HG02623 (cell line): Measurements from ENCODE around the gene SCYGR4.
"Not testable (repeated sequence)": the region's sequence is repeated elsewhere in the genome, so short reads cannot be mapped to it uniquely, and the experiment has no call there.

Source experiments
- ATAC-seq: cut with Tn5 transposase; IDR thresholded peaks from one replicate; pipeline ENCODE4 v1.9.1; 2021; ENCODE audit warnings: moderate library complexity; ENCODE audit not compliant: unreplicated experiment

SCYGR4 gene, protein sequence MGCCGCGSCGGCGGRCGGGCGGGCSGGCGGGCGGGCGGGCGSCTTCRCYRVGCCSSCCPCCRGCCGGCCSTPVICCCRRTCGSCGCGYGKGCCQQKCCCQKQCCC

DNA sequence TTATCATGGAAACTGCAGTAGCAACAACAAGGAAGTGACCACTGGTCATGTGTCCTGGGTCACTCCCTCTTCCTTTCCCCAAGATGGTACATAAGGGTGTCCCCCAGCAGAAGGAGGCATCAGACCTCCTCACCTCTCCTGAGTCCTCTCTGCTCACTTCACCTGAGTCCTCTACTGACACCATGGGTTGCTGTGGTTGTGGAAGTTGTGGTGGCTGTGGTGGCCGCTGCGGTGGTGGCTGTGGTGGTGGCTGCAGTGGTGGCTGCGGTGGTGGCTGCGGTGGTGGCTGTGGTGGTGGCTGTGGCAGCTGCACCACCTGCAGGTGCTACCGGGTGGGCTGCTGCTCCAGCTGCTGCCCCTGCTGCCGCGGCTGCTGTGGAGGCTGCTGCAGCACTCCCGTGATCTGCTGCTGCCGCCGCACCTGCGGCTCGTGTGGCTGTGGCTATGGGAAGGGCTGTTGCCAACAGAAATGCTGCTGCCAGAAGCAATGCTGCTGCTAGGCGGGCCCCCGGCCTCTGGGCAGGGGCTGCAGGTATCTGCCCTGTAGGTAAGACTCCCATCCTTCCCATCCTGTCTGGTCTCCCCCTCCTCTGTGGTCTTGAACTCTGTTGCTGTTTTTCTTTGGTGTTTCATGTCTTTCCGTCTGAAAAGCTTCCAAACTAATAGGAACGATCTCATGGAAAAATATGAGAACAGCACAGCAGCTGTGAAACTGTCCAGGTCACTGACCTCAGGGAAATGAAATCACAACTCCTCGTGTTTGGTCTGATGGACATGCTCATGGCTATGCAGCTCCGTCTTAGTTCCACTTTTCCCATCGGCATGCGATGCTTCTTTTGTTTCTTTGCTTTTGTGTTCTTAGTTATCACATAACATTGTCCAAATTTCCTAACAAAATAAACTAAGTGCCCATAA lies at the start of gene SCYGR4:
SCYGR4 (plus strand) TSS at position 183 of the 915 bp plus-strand sequence; CDS start at position 183, 0 bp downstream.
- ATAC-seq = no peak

DNA sequence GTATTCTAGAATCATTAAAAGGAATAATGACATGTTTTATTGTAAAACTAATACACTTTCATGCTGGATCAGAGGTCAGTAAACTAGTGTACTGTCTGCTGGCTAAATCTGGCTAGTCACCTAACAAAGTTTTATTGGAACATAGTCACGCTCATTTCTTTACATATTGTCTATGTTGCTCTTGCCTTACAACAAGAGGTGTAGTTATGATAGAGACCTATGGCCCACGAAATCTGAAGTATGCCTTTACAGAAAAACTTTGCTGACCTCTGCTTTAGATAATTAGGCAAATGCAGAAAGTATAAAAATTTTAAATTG lies 48.5 kb upstream of the SCYGR4 start:
- ATAC-seq = no peak

DNA sequence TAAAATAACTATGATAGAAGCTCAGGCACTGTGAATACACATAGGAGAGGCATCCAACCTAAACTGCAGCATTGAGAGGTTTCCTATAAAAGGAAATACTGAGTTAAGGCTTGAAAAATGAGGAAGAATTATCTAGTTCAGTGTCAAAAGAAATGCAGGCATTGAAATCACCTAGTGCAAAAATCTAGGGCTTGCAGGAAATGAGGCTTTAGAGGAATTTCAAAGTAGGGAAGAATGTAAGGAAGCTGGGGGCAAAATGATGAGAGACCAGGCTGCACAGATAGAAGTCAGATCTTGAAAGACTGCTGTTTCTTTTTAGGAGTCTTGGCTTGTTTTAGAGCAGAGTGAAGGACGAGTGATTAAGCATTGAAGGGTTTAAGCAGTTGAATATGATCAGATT lies 46.7 kb upstream of the SCYGR4 start:
- no peak for ATAC-seq

DNA sequence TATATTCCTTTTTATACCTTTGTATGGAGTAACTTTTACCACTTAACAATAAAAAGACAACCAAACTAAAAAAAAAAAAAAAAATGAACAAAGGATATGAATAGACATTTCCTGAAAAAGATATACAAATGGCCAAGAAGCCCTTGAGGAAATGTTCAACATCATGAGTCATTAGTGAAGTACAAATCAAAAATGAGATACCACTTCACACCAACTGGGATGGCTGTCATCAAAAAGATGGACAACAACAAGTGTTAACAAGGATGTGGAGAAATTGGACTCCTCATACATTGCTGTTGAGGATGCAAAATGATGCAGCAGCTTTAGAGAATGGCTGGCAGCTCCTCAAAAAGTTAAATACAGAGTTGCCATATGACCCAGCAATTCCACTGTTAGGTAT lies 41.2 kb upstream of the SCYGR4 start:
- no peak for ATAC-seq

DNA sequence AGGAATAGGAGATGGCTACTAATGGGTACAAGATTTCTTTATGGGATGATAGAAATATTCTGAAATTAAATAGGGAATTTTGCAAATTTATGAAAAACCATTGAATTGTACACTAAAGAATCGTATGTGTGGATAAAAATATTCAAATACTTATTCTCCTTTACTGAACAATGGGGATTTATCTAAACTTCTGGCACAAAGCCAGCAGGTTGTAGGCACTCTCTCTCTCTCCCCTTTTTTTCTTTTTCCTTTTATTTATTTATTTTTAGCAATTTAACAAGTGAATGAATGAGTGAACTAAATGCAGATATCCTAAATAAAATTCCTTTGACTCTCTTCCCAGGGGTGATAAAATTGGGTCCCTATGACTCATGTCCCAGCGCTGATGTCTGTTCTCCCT lies 40.5 kb upstream of the SCYGR4 start:
- ATAC-seq = no peak

DNA sequence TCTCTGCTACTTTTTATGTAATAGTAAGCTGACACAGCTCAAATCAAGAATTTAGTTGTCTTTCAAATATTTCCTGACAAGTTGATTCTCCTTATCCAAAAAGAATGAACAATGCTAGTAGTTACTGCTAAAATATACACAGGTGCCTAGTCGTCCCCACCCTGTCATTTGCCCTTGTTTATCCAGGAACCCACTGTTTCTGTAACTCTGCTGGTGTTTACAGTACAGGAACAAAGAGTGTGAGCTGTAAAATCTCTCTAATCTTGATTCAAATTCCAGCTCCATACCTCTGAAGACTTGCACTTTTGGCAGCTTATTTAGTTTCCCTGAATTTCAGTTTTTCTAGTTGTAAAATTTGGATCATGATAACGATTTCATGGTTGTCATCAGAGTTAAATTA lies 39.7 kb upstream of the SCYGR4 start:
- no peak for ATAC-seq

DNA sequence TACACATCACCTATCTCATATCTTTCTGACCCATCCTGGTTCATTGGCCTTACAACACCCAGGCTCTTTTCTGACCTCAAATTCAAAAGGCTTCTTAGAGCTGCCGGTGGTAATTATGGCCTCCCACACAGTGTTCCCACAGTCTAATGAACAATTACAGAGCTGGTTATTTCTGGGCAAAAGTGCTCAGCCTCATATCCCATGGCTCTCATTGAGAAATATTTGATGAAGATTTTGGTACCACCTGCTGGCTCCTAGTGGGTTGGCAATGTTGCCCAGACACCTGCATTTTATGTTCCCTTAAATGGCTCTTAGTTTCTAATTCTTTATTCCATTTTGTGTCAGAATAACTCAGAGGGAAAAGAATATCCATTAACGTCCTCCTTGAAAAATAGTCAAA lies 38.7 kb upstream of the SCYGR4 start:
- ATAC-seq = no peak

DNA sequence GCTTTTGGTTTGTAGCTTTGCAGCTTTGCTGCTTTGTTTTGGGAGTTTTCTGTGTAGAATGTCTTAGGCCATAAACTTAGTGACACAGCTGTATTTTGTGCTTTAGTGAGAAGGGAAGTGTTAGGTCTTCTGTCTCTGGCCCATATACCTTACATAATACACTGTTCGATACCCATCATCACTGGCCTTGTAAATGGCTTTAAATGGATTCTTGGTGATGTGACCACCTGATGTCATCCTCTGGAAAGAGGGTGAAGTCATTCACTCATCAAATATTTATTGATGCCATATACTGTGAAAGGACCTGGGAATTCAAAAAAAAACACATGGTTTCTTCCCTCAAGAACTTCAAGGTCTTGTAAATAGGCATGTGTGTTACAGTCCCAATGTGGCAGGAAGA lies 37.5 kb upstream of the SCYGR4 start:
- ATAC-seq = no peak

DNA sequence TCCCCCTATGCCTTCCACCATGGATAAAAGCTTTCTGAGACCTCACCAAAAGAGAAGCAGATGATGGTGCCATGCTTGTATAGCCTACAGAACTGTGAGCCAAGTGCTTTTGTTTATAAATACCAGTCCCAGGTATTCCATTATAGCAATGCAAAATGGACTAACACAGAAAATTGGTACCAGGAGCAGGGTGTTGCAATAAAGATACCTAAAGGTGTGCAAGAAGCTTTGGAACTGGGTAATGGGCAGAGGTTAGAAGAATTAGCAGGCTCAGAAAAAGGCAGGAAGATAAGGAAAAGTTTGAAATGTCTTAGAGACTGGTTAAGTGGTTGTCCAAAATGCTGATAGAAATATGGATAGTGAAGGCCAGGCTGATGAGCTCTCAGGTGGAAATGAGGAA lies 34.9 kb upstream of the SCYGR4 start:
- ATAC-seq = no peak

DNA sequence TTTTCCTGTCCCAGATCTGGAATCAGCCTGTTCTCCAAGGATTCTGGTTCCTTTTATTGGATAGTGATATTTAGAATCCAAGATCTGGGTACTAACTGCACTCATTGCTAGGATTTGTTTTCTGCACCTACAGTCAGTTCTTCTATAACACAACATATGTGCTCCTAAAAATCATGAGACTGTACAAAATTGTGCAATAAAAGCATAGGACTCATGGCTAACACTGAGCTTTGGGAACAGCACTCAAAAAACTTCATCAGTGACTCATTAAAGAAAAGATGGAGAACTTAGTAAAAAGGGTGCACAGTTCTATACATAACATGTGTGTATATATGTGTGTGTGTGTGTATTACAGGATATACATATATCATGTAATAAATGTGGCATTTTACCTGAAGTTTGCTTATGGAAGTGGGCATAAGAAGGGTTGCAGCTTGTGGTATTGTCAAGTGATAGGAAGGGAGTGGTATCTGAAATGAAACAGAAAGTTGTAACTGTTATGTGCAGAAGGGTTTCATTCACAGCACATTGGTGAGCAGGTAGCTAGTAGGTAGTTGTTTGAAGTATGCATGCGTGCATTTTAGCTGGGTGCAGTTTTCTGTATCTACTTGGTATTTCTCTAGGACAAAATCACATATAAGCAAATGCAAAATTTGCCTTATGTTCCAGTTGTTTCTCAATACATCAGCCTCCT lies 24.5 kb upstream of the SCYGR4 start:
- peak; percentile 75 for ATAC-seq

DNA sequence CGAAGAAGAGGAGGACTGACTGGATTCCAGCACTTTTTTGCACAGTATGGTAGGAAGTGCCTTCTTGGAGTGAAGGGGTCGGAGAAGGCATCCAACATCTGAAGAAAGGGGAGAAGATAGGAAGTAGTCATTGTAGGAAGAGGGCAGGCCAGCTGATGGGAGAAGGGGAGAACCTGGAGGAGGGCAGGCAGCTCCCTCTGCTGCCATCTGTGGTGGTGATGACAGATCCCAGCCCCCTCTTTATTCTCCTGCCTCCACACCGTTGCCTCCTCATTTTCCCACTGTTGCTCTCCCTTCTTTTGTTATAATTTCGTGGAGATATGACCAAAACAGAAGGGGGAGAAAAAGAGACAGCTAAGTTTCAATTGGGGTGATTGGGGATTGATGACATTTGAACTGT lies 21.5 kb upstream of the SCYGR4 start:
- no peak for ATAC-seq

DNA sequence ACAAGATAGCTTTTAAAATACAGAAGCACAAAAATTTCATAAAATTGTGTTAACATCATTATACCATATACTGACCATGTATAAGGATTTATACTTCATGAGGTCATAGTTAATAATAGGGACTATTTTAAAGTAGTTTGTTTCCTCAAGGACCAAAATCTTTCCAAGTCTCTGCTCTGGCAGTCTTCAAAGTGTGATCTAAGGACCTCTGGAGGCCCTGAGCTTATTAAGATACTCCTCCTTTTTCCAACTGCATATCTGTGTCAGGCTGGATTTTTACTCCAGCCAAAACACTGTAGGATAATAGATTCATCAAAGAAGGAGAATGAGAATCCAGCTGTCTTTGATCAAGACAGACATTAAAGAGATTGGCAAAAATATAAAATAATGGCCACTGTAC lies 20.3 kb upstream of the SCYGR4 start:
- no peak for ATAC-seq

DNA sequence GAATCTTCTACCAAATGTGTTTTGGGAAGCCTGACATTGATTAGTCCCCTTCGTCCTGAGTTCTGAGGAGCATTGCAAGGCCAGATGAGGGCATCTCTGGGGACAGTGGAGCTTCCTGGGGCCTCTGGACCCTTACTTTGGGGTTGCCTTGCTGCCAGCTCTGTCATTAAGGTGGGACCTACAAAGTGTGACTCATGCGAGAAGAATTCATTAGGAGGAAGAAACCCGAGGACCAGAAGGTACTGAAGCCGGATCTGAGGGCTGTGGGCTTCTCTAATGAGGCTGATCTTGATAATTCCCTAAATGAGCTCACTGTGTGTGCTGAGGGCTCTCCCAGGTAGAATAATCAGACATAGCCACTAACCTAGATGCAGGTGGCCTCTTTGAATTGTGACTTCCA lies 19.3 kb upstream of the SCYGR4 start:
- ATAC-seq = no peak

DNA sequence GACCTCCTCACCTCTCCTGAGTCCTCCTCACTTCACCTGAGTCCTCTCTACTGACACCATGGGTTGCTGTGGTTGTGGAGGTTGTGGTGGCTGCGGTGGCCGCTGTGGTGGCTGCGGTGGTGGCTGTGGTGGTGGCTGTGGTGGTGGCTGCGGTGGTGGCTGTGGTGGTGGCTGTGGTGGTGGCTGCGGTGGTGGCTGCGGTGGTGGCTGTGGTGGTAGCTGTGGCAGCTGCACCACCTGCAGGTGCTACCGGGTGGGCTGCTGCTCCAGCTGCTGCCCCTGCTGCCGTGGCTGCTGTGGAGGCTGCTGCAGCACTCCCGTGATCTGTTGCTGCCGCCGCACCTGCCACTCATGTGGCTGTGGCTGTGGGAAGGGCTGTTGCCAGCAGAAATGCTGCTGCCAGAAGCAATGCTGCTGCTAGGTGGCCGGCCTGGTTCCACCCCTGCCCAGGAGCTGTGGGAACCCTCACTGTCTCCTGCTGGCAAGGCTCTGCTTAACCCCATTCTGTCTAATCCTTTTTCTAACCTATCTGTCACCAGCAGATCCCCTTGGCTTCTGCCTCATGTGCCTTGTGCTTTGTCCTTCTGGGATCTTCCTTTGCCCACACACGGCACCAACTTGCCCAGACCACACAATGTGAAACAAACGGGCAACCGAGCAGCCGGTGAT lies 18.3 kb upstream of the SCYGR4 start, which contains the start of gene SCYGR2:
SCYGR2 (plus strand) TSS at position 59 of the 669 bp plus-strand sequence; CDS start at position 59, 0 bp downstream.
- not testable (repeated sequence) for ATAC-seq

DNA sequence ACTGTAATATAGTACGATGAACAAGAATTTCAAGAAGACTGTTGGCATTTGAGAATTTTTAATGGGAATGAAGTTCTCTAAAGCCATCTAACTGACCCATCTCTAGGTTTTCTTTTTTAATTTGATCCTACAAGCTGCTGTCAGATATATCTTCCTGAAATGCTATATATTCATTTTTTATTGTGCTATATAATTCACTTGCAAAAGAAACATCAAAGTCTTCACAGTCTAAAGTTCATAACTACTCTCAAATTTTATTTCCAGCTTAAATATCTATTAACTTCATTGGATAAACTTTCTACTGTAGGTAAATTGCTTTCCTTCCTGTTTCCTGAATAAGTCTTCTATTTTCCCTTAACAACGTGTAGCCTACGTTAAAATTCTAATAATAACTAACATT lies 14.9 kb upstream of the SCYGR4 start:
- no peak for ATAC-seq

DNA sequence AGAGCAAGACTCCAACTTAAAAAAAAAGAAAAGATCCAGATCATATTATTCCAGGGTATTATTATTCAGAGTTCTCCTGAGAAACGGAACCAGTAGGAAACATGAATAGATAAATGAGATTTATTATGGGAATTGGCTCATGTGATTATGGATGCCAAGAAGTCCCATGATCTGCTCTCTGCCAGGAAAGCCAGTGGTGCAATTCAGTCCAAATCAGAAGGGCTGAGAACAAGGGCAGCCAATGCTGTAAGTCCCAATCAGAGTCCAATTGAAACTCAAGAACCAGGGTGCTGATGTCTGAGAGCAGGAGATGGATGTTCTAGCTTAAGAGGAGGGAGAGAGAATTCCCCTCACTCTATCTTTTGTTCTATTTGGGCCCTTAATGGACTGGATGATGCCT lies 10.8 kb upstream of the SCYGR4 start:
- ATAC-seq = no peak

DNA sequence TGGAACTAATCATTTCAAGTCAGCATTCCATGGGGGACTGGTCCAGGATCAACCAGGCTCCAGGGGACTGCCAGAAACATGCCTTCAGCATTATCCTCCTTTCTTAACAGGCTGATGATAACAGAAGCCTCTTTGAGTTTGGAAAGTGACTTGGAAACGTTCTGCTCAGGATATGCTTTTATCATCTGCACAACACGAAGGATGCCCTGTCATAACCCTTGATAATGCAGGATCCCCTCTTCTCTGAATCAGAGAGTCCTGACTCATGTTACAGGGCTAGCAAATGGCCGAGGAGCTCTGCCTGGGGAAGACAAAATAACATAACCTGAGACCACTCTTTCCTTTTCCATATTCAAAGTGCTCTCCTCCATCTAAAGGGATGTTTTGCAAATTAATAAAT lies 9.4 kb upstream of the SCYGR4 start:
- ATAC-seq = no peak

DNA sequence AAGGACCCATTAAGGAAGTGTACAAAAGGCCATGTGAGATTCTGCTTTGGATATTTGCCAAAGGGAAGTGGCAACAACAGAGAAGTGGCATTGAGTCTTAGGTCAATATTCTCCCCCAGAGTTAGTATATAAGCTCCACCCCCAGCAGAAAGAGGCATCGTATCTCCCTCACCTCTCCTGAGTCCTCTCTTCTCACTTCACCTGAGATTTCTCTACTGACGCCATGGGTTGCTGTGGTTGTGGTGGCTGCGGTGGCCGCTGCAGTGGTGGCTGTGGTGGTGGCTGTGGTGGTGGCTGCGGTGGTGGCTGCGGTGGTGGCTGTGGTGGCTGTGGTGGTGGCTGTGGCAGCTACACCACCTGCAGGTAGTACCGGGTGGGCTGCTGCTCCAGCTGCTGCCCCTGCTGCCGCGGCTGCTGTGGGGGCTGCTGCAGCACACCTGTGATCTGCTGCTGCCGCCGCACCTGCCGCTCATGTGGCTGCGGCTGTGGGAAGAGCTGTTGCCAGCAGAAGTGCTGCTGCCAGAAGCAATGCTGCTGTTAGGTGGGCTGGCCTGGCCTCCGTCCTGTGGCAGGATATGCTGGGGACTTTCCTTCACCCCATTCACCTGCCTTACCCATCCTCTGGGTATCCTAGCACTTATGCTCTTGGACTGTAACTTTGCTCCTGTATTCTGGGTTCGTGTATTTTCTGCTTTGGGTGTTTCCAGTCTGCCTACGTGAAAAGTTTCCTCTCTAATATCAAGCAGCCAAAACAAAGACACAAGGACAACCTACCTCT lies 8.5 kb upstream of the SCYGR4 start:
- ATAC-seq = no peak

DNA sequence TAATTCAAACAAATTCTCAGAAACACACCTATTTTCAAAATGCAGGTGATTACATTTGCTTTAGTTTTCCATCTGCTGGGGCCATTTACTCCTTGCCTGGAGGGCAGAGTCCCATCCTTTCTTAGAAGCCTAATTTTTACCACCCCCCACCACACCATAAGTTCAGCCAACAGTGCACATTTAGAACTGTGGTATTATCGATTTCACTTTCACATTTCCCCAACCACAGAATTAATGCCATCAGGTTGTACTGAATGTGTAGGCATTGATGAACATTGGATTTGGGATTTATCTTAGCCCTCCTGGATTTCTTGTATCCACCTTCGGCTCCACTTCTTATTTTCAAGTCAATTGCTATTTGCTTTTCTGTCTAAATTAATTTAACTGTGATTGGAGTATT lies 7.2 kb upstream of the SCYGR4 start:
- no peak for ATAC-seq

DNA sequence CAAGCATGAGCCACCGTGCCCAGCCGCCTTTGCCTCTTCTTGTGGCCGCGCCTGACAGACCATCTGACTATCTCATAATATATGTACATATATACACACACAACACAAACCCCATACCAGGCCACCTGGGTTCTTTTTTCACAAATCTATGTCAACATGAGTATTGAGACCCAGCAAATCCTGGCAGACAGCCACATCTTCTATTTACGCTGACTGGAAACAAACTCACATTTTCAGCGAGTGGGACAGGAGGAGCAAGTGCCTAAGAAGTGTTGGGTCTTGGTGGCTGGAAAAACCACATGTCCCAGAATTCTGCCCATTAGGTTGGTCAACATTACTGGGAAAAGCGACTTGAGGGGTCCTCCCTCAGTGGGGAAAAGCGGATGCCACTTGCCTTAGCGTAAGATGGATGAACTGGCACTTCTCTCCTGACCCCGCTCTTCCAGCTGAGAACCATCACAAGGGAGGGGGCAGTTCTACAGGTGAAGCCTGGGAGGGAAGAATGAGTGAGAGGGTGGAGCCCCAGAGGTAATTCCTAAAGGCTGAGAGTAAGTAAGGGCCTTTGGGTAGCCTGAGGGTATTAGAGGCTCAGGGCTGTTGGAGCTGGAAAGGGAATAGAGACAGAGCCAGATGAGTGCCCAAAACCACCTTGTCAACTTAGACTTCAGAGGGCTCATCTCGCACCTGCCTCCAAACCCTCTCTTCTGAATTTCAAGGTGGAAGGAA lies 4.6 kb upstream of the SCYGR4 start:
- no peak for ATAC-seq
